B cell (primary cell): Measurements from ENCODE around the gene PIK3AP1. TPM values are rescaled to one million over a fixed set of nuclear protein-coding genes. Genes with fewer than 3 reads are reported as not detected.

ENCODE experiments used
- ATAC-seq: fragments of 200-7000 bp; cut with Tn5 transposase; one replicate; pipeline ENCODE4 v1.10.0; 2021; ENCODE audit warnings: low read depth, mild to moderate bottlenecking, moderate number of reproducible peaks, moderate library complexity
- CTCF ChIA-PET: fragments of 350-600 bp; sonication (Branson Sonifier 250); formaldehyde crosslinking; loops from one replicate; lab custom pipeline; 2021; ENCODE audit warnings: antibody characterized with exemption, inconsistent platforms; lab: Charles Lee
- POLR2A ChIA-PET: fragments of 350-600 bp; sonication (Branson Sonifier 250); formaldehyde crosslinking; loops from one replicate; lab custom pipeline; 2021; ENCODE audit warnings: antibody characterized with exemption; lab: Charles Lee
- DNase-seq: peaks from one replicate; pipeline ENCODE4 v3.0.0; 2013
- H2AFZ ChIP-seq: 2 replicates; pipeline ENCODE4 v1.6.1; 2012; ENCODE audit warnings: mild to moderate bottlenecking, low read depth, low read length; ENCODE audit not compliant: insufficient read depth, poor library complexity, severe bottlenecking
- H3K27ac ChIP-seq, 2 donors: 1 replicate in 1 of 2; 2 replicates in 1 of 2; pipeline ENCODE4 v1.5.1; 2012 to 2013; ENCODE audit warnings: low read length in 2 of 2, mild to moderate bottlenecking in 2 of 2, moderate library complexity in 1 of 2
- H3K27me3 ChIP-seq, 4 experiments: fragments of 200-600 bp in 1 of 4; sonication (generic) in 1 of 4; replicated peaks in 1 of 4; 1 replicate in 2 of 4; 2 replicates in 2 of 4; pipeline versions ENCODE4 v1.6.1 to v1.7.0; 2013 to 2016; ENCODE audit warnings: low read length in 3 of 4, mild to moderate bottlenecking in 2 of 4, mixed read lengths in 1 of 4, moderate library complexity in 1 of 4; ENCODE audit not compliant: insufficient read depth in 4 of 4, control insufficient read depth in 3 of 4; ENCODE audit errors: control extremely low read depth in 1 of 4
- H3K36me3 ChIP-seq, 2 experiments: replicated peaks in 1 of 2; 1 replicate in 1 of 2; 2 replicates in 1 of 2; pipeline versions ENCODE4 v1.6.1 to v1.7.1; 2013; ENCODE audit warnings: low read length in 1 of 2; ENCODE audit not compliant: insufficient read depth in 2 of 2, control insufficient read depth in 1 of 2; ENCODE audit errors: control extremely low read depth in 1 of 2, extremely low read depth in 1 of 2
- H3K4me1 ChIP-seq, 2 donors: fragments of 200-600 bp in 1 of 2; sonication (generic) in 1 of 2; 1 replicate in 1 of 2; 2 replicates in 1 of 2; pipeline versions ENCODE4 v1.5.1 to v1.6.1; 2013 to 2017; ENCODE audit warnings: low read length in 2 of 2; ENCODE audit not compliant: control insufficient read depth in 2 of 2, insufficient read depth in 2 of 2
- H3K4me2 ChIP-seq: replicated peaks from 2 replicates; pipeline ENCODE3; 2012; ENCODE audit warnings: mild to moderate bottlenecking, low read depth, low read length; ENCODE audit not compliant: poor library complexity, severe bottlenecking
- H3K4me3 ChIP-seq, 5 experiments: fragments of 200-600 bp in 1 of 5; sonication (generic) in 1 of 5; 1 replicate in 3 of 5; 2 replicates in 2 of 5; pipeline versions ENCODE4 v1.5.1 to v1.7.0; 2011 to 2016; ENCODE audit warnings: low read length in 4 of 5, mild to moderate bottlenecking in 4 of 5, low read depth in 2 of 5, control low read depth in 1 of 5, moderate library complexity in 1 of 5; ENCODE audit not compliant: insufficient read depth in 1 of 5; ENCODE audit errors: control extremely low read depth in 1 of 5, extremely low read depth in 1 of 5
- H3K79me2 ChIP-seq: fragments of 200-600 bp; sonication (generic); one replicate; pipeline ENCODE4 v1.6.0; 2016; ENCODE audit warnings: low read length; ENCODE audit not compliant: control insufficient read depth, insufficient read depth
- H3K9ac ChIP-seq: fragments of 200-600 bp; sonication (generic); 2 replicates; pipeline ENCODE4 v1.6.1; 2017; ENCODE audit warnings: mild to moderate bottlenecking, low read length, moderate library complexity
- H3K9me3 ChIP-seq, 3 donors: one replicate each; pipeline versions ENCODE4 v1.6.1 to v1.7.1; 2013; ENCODE audit warnings: low read length in 2 of 3; ENCODE audit not compliant: control insufficient read depth in 2 of 3, insufficient read depth in 1 of 3; ENCODE audit errors: control extremely low read depth in 1 of 3
- H4K20me1 ChIP-seq: 2 replicates; pipeline ENCODE4 v1.6.0; 2012; ENCODE audit warnings: mild to moderate bottlenecking, low read length; ENCODE audit not compliant: insufficient read depth, control insufficient read depth, poor library complexity, severe bottlenecking
- H3K27ac Mint-ChIP-seq: one replicate; pipeline ENCODE4 v1.8.0; 2021; ENCODE audit warnings: mixed read lengths
- H3K27me3 Mint-ChIP-seq: one replicate; pipeline ENCODE4 v1.8.0; 2021; ENCODE audit warnings: mixed read lengths
- H3K4me1 Mint-ChIP-seq: one replicate; pipeline ENCODE4 v1.8.0; 2021; ENCODE audit warnings: mixed read lengths
- H3K4me3 Mint-ChIP-seq: one replicate; pipeline ENCODE4 v1.8.0; 2021; ENCODE audit warnings: mixed read lengths
- H3K9me3 Mint-ChIP-seq: one replicate; pipeline ENCODE4 v1.8.0; 2022; ENCODE audit warnings: mixed read lengths; ENCODE audit not compliant: insufficient read depth
- CTCF ChIP-seq: fragments of 200-600 bp; IDR thresholded peaks from one replicate; pipeline ENCODE4 v1.8.0; 2022; ENCODE audit warnings: antibody characterized with exemption, mild to moderate bottlenecking
- EZH2 ChIP-seq: IDR thresholded peaks from 2 replicates; pipeline ENCODE4 v1.6.1; 2012; ENCODE audit warnings: borderline replicate concordance, low read depth, mild to moderate bottlenecking, moderate library complexity, low read length; ENCODE audit not compliant: insufficient read depth, poor library complexity, severe bottlenecking
- WGBS: methylation state at CpG from one replicate; pipeline ENCODE4 v1.1.5; 2013; ENCODE audit warnings: missing lambda C conversion rate; ENCODE audit not compliant: insufficient coverage; 5-methylcytosine and 5-hydroxymethylcytosine counted together
- intact Hi-C: fragments of 100-400 bp; cut with micrococcal nuclease; formaldehyde crosslinking; loops from one replicate; pipeline ENCODE4 v1.10.0; 2022
- polyA plus RNA-seq: library from polyadenylated mRNA; depleted of rRNA; stranded (reverse); fragments of >200 nt; gene quantifications from 2 replicates; pipeline ENCODE4 v1.2.3, GENCODE V29; 2012
- total RNA-seq, 2 donors: library from RNA; stranded (reverse); fragments of 120-200 nt in 1 of 2; gene quantifications; 1 replicate in 1 of 2; 2 replicates in 1 of 2; pipeline versions ENCODE4 v1.2.3 to v1.2.4, GENCODE V29; 2013 to 2022

Gene PIK3AP1
- total and polyA plus RNA-seq, 2 donors (not counting 1 experiment from before 2014, with no cell fraction given) = 125 to 130 TPM

- ATAC-seq (no peak), DNase-seq (no peak)
- CTCF ChIA-PET = interaction anchor here (0.8 to 3.6 kb wide), 9 partner anchors 8 to 49 kb away, joined by 3 to 18 read pairs (median 3); partner anchors contain the start of gene PIK3AP1
- Histone ChIP-seq H3K4me3 (peak overlapping the region in 1 of 5 experiments; percentile 52), H4K20me1 (peaks cover 34% of the 10 kb centered on the region), H3K79me2 (peaks cover 93% of the 10 kb centered on the region), H3K9ac (peak overlapping the region; percentile 30), H2AFZ (no peak overlapping the region), H3K36me3 (peaks cover 4 to 33% of the 10 kb centered on the region in 2 experiments), H3K9me3 (no peaks in the 10 kb centered on the region), H3K4me1 (peaks cover 93 to 100% of the 10 kb centered on the region in 2 donors), H3K4me2 (peak overlapping the region; percentile 79), H3K27me3 (no peaks in the 10 kb centered on the region), H3K27ac (peak overlapping the region; percentile 97 to 99)
- no peak for TF ChIP-seq EZH2
- TF ChIP-seq CTCF = no peak
- Mint-ChIP-seq H3K4me3 (peak overlapping the region; percentile 58), H3K9me3 (no peaks in the 10 kb centered on the region), H3K27me3 (no peaks in the 10 kb centered on the region), H3K4me1 (peaks cover 88% of the 10 kb centered on the region), H3K27ac (peak overlapping the region; percentile 98)
- intact Hi-C loops = no loop called here
- POLR2A ChIA-PET = interaction anchor here (0.6 to 1.0 kb wide), 3 partner anchors 19 to 42 kb away, joined by 3 to 7 read pairs (median 4); no protein-coding TSS in a partner anchor
- WGBS = 40% methylated on average over 2 of the region's 4 CpGs
These were observed 49.0 kb downstream of the PIK3AP1 start for GRCh38 chr10:96671211-96671890.

- ChIA-PET POLR2A (interaction anchor here (0.5 to 1.0 kb wide), 5 partner anchors 19 to 913 kb away, joined by 3 to 7 read pairs (median 3); no protein-coding TSS in a partner anchor), CTCF (interaction anchor here (0.9 to 1.1 kb wide), 3 partner anchors 9 to 47 kb away, joined by 3 read pairs; no protein-coding TSS in a partner anchor)
- TF ChIP-seq EZH2 = no peak
- no peak for TF ChIP-seq CTCF
- H3K4me1 ChIP-seq = peaks cover 89 to 98% of the 10 kb centered on the region in 2 donors
- peak overlapping the region; percentile 30 for H3K9ac ChIP-seq
- Mint-ChIP-seq H3K4me3 (peak overlapping the region; percentile 58), H3K27ac (peak overlapping the region; percentile 98), H3K9me3 (no peaks in the 10 kb centered on the region), H3K27me3 (no peaks in the 10 kb centered on the region), H3K4me1 (peaks cover 83% of the 10 kb centered on the region)
- peaks cover 3 to 30% of the 10 kb centered on the region in 2 experiments for H3K36me3 ChIP-seq
- peak overlapping the region; percentile 97 to 99 for H3K27ac ChIP-seq
- DNase-seq (no peak), ATAC-seq (no peak)
- WGBS = 0% methylated on average over 1 of the region's 4 CpGs
- H2AFZ ChIP-seq = no peak overlapping the region
- peak overlapping the region in 1 of 5 experiments; percentile 52 for H3K4me3 ChIP-seq
- H3K79me2 ChIP-seq = peaks cover 93% of the 10 kb centered on the region
- peak overlapping the region; percentile 79 for H3K4me2 ChIP-seq
- intact Hi-C loops = no loop called here
- H3K27me3 ChIP-seq = no peaks in the 10 kb centered on the region
- peaks cover 33% of the 10 kb centered on the region for H4K20me1 ChIP-seq
- no peaks in the 10 kb centered on the region for H3K9me3 ChIP-seq
These were observed 49.5 kb downstream of the PIK3AP1 start for GRCh38 chr10:96670786-96671185.
